Transverse colon (tissue), 4 donors: Measurements from ENCODE around the gene NUP93.

Experiments used
- CTCF ChIP-seq, 5 experiments: fragments of 200-600 bp in 3 of 5; fragments of 450-650 bp in 2 of 5; sonication (generic) in 3 of 5; IDR thresholded peaks; 1 replicate in 2 of 5; 2 replicates in 3 of 5; pipeline ENCODE4 v1.5.1; 2016 to 2017; ENCODE audit warnings: antibody characterized with exemption in 5 of 5, inconsistent platforms in 3 of 5, mild to moderate bottlenecking in 2 of 5, moderate library complexity in 1 of 5
- POLR2A ChIP-seq: fragments of 450-650 bp; IDR thresholded peaks from one replicate; pipeline ENCODE4 v1.6.1; 2016; ENCODE audit warnings: antibody characterized with exemption, mild to moderate bottlenecking, moderate library complexity
- POLR2AphosphoS5 ChIP-seq, 3 donors: sonication (generic); formaldehyde crosslinking; IDR thresholded peaks; one replicate each; pipeline ENCODE4 v1.6.1; 2016; ENCODE audit warnings: antibody characterized with exemption in 3 of 3

- TF ChIP-seq POLR2A = no peak
- TF ChIP-seq CTCF (IDR thresholded peaks at IDR 0.05) = no peak
- no peak for TF ChIP-seq POLR2AphosphoS5 (IDR thresholded peaks at IDR 0.05)
Observed at GRCh38 chr16:56769677-56770076, 39.7 kb downstream of the NUP93 start.
